GM18517 (cell line): ENCODE measurements around the gene SMYD3.

Experiments
- ATAC-seq: cut with Tn5 transposase; IDR thresholded peaks from one replicate; pipeline ENCODE4 v1.9.1; 2021; ENCODE audit warnings: mild to moderate bottlenecking, moderate library complexity; ENCODE audit not compliant: unreplicated experiment

The SMYD3 gene

GRCh38 chr1:245888809-245889208 is 618.3 kb downstream of the SMYD3 start:
- ATAC-seq: no peak

- ATAC-seq: no peak
Observed at GRCh38 chr1:245887829-245888228, 619.2 kb downstream of the SMYD3 start.

- no peak for ATAC-seq
Observed at GRCh38 chr1:245881767-245882391, 625.2 kb downstream of the SMYD3 start.

GRCh38 chr1:245880754-245881403 is 626.2 kb downstream of the SMYD3 start:
- no peak for ATAC-seq

GRCh38 chr1:245879091-245879490 is 628.0 kb downstream of the SMYD3 start:
- ATAC-seq: no peak

GRCh38 chr1:245878585-245878984 is 628.5 kb downstream of the SMYD3 start:
- ATAC-seq: no peak

GRCh38 chr1:245877976-245878375 is 629.1 kb downstream of the SMYD3 start:
- ATAC-seq: no peak

GRCh38 chr1:245876586-245876985 is 630.5 kb downstream of the SMYD3 start:
- ATAC-seq: no peak

GRCh38 chr1:245875581-245876261 is 631.4 kb downstream of the SMYD3 start:
- no peak for ATAC-seq

GRCh38 chr1:245874942-245875580 is 632.0 kb downstream of the SMYD3 start:
- ATAC-seq: no peak

- ATAC-seq: no peak
Observed at GRCh38 chr1:245873883-245874671, 633.0 kb downstream of the SMYD3 start.

GRCh38 chr1:245873068-245873467 is 634.0 kb downstream of the SMYD3 start:
- ATAC-seq: no peak

GRCh38 chr1:245872475-245872874 is 634.6 kb downstream of the SMYD3 start:
- ATAC-seq: no peak

- ATAC-seq: no peak
Observed at GRCh38 chr1:245871915-245872314, 635.2 kb downstream of the SMYD3 start.

- no peak for ATAC-seq
Observed at GRCh38 chr1:245871191-245871590, 635.9 kb downstream of the SMYD3 start.

- no peak for ATAC-seq
Observed at GRCh38 chr1:245870698-245871097, 636.4 kb downstream of the SMYD3 start.

GRCh38 chr1:245869847-245870246 is 637.2 kb downstream of the SMYD3 start:
- ATAC-seq: no peak

- ATAC-seq: no peak
Observed at GRCh38 chr1:245867738-245868137, 639.3 kb downstream of the SMYD3 start.

GRCh38 chr1:245864872-245865271 is 642.2 kb downstream of the SMYD3 start:
- no peak for ATAC-seq

- no peak for ATAC-seq
Observed at GRCh38 chr1:245863566-245864184, 643.4 kb downstream of the SMYD3 start.
